ENCODE data around the gene RBFOX1. TPM values are rescaled to one million over a fixed set of nuclear protein-coding genes. Genes with fewer than 3 reads are reported as not detected.

The RBFOX1 gene
- total RNA-seq, 1 donor from 2014 or later: not detected

DNA sequence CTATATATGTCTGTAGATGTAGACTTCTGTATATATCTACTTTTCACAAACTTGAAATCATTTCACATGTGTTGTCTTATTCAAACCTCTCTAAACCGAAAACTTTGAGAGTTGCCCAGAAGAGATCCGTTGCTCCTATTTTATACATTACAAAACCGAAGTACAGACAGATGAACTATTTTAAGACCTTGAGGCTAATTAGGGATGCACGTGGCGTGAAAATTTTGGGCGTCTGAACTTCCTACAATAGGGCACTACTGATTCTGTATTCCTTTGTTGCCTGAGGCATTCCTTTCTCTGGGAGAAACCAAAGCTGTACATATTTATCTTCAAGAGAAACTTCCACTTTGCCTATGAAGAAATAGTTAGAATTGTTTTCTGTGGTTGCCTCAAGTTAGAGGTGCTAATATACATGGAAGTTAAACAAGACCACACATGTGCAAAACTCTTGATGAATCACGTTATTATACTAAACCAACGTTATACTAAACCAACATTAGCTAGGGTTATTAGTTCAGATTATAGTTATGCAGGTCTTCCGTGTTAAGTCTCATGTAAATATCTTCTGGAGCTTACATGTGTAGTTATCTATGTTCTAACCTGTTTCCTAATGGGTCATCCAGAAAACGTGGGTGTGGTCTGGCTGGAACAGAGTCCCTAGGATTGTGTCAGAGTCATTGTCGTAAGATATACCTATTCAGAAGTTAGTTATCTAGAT, 111.2 kb downstream of the RBFOX1 start:
- H3K27me3 ChIP-seq: no peaks in the 10 kb centered on the region
- H3K27ac ChIP-seq: no peak overlapping the region
- no peak overlapping the region for H3K4me3 ChIP-seq
- intact Hi-C loops (cut with DNase I): no loop called here
- no peaks in the 10 kb centered on the region for H3K4me1 ChIP-seq
- DNase-seq (ENCODE audit: low spot score in 2 of 2): no peak
- no peaks in the 10 kb centered on the region for H3K9me3 ChIP-seq
- no peaks in the 10 kb centered on the region for H3K36me3 ChIP-seq
- no peak for TF ChIP-seq CTCF (IDR thresholded peaks at IDR 0.05)

DNA sequence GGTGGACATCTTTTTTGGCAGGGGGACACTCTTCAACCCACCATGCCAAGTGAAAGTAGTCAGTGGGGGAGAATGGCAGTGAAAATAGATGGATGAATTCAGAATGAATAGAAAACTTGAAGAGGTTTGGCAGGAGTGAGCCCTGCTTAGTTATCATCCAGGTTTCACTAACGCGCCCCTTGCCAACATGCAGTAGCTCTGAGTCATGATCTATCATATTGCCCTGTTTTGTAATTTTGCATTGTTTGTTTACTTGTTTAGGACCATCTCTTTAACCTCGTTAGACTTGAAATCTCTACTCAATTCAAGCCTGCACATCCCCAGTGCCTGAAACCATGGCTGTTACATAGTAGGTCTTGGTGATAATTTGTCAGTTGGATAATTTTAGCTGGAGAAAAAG, 116.7 kb downstream of the RBFOX1 start:
- no peak for DNase-seq (ENCODE audit: low spot score in 2 of 2)
- no peaks in the 10 kb centered on the region for H3K9me3 ChIP-seq
- TF ChIP-seq CTCF (IDR thresholded peaks at IDR 0.05): no peak
- intact Hi-C loops (cut with DNase I): no loop called here
- no peak overlapping the region for H3K4me3 ChIP-seq
- H3K36me3 ChIP-seq: no peaks in the 10 kb centered on the region
- no peaks in the 10 kb centered on the region for H3K27me3 ChIP-seq
- H3K27ac ChIP-seq: no peak overlapping the region
- no peaks in the 10 kb centered on the region for H3K4me1 ChIP-seq

GRCh38 chr16:7449808-7450207, 117.2 kb downstream of the RBFOX1 start:
- Histone ChIP-seq H3K27me3 (no peaks in the 10 kb centered on the region), H3K27ac (no peak overlapping the region), H3K4me1 (no peaks in the 10 kb centered on the region), H3K36me3 (no peaks in the 10 kb centered on the region), H3K9me3 (no peaks in the 10 kb centered on the region), H3K4me3 (no peak overlapping the region)
- intact Hi-C loops (cut with DNase I): no loop called here
- no peak for DNase-seq (ENCODE audit: low spot score in 2 of 2)
- no peak for TF ChIP-seq CTCF (IDR thresholded peaks at IDR 0.05)

- intact Hi-C loops (cut with DNase I): no loop called here
- Histone ChIP-seq H3K4me1 (no peaks in the 10 kb centered on the region), H3K36me3 (no peaks in the 10 kb centered on the region), H3K4me3 (no peak overlapping the region), H3K9me3 (no peaks in the 10 kb centered on the region), H3K27me3 (no peaks in the 10 kb centered on the region), H3K27ac (no peak overlapping the region)
- DNase-seq (ENCODE audit: low spot score in 2 of 2): no peak
- no peak for TF ChIP-seq CTCF (IDR thresholded peaks at IDR 0.05)
Measured at GRCh38 chr16:7450440-7450839, 117.8 kb downstream of the RBFOX1 start.

DNA sequence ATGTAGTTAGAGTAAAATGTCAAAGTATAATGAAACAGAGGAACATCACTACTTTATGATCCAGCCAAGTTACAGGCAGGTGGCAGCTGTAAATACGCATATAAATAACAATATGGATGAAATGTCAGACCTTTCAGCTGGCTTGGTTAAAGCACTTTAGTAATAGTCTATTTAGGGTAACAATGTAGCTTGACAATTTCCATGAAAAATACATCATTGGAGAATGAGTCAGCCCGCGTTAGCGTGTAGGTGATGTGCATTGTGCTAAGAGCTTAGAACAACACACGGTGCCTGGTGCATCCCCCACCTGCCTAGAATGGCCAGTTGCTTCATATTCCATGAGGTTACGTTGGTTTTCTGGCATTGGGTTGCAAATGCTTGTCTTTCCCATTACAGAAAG, 119.4 kb downstream of the RBFOX1 start:
- no peaks in the 10 kb centered on the region for H3K36me3 ChIP-seq
- TF ChIP-seq CTCF (IDR thresholded peaks at IDR 0.05): no peak
- H3K9me3 ChIP-seq: no peaks in the 10 kb centered on the region
- intact Hi-C loops (cut with DNase I): no loop called here
- no peaks in the 10 kb centered on the region for H3K27me3 ChIP-seq
- H3K4me1 ChIP-seq: no peaks in the 10 kb centered on the region
- H3K4me3 ChIP-seq: no peak overlapping the region
- no peak overlapping the region for H3K27ac ChIP-seq
- DNase-seq (ENCODE audit: low spot score in 2 of 2): no peak

GRCh38 chr16:7456211-7456610, 123.6 kb downstream of the RBFOX1 start:
- Histone ChIP-seq H3K27me3 (no peaks in the 10 kb centered on the region), H3K4me3 (no peak overlapping the region), H3K9me3 (no peaks in the 10 kb centered on the region), H3K4me1 (no peaks in the 10 kb centered on the region), H3K27ac (no peak overlapping the region), H3K36me3 (no peaks in the 10 kb centered on the region)
- no peak for DNase-seq (ENCODE audit: low spot score in 2 of 2)
- no peak for TF ChIP-seq CTCF (IDR thresholded peaks at IDR 0.05)
- intact Hi-C loops (cut with DNase I): no loop called here
